Right lobe of liver (tissue), 4 donors: ENCODE measurements around the gene ULBP1.

Source experiments
- POLR2A ChIP-seq: fragments of 450-650 bp; IDR thresholded peaks from one replicate; pipeline ENCODE4 v1.6.1; 2017; ENCODE audit warnings: antibody characterized with exemption, mild to moderate bottlenecking
- TF ChIP-seq, protein P1 (sequence below), 4 donors: fragments of 200-600 bp in 3 of 4; fragments of 450-650 bp in 1 of 4; IDR thresholded peaks; one replicate each; pipeline versions ENCODE4 v1.5.1 to v1.8.0; 2016 to 2022; ENCODE audit warnings: antibody characterized with exemption in 4 of 4, mild to moderate bottlenecking in 2 of 4
- donor health status: DM: no; HTN: no; CAD: no.
- donor health status: DM: no; HTN: no; CAD: no.
- donor health status: DM: no; HTN: yes; CAD: no.

DNA sequence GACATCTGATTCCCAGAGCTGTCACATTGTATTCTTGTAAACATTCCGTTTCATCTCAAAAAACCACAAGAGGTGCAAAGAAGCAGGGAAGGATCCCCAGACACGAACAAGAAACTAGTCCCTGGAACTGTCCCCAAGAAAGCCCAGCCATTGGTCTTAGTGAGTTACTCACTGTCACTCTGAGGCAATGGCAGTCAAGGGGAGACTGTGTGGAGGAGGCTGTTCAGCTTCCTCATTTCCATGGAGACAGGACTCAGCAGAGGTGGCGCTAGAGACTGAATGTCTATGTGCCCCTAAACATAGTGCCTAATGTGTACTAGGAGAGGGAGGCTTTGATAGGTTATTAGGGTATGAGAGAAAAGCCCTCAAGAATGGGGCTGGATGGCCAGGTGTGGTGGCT lies 11.1 kb downstream of the ULBP1 start:
- TF ChIP-seq, protein P1, sequence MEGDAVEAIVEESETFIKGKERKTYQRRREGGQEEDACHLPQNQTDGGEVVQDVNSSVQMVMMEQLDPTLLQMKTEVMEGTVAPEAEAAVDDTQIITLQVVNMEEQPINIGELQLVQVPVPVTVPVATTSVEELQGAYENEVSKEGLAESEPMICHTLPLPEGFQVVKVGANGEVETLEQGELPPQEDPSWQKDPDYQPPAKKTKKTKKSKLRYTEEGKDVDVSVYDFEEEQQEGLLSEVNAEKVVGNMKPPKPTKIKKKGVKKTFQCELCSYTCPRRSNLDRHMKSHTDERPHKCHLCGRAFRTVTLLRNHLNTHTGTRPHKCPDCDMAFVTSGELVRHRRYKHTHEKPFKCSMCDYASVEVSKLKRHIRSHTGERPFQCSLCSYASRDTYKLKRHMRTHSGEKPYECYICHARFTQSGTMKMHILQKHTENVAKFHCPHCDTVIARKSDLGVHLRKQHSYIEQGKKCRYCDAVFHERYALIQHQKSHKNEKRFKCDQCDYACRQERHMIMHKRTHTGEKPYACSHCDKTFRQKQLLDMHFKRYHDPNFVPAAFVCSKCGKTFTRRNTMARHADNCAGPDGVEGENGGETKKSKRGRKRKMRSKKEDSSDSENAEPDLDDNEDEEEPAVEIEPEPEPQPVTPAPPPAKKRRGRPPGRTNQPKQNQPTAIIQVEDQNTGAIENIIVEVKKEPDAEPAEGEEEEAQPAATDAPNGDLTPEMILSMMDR (IDR thresholded peaks at IDR 0.05): no peak
- no peak for TF ChIP-seq POLR2A
